22Rv1 (cell line): ENCODE results near the gene PARD3.

Experiments used
- CTCF ChIP-seq: fragments of 450-650 bp; IDR thresholded peaks from 2 replicates; pipeline ENCODE4 v1.5.1; 2017; ENCODE audit warnings: mild to moderate bottlenecking
- ZFX ChIP-seq: fragments of 450-650 bp; IDR thresholded peaks from 2 replicates; pipeline ENCODE4 v1.6.1; 2017; ENCODE audit warnings: antibody characterized with exemption, borderline replicate concordance

GRCh38 chr10:34576797-34577196 is 238.3 kb downstream of the PARD3 start:
- TF ChIP-seq CTCF: no peak
- no peak for TF ChIP-seq ZFX
